Measurements from ENCODE around the gene CKAP2L.

DNA sequence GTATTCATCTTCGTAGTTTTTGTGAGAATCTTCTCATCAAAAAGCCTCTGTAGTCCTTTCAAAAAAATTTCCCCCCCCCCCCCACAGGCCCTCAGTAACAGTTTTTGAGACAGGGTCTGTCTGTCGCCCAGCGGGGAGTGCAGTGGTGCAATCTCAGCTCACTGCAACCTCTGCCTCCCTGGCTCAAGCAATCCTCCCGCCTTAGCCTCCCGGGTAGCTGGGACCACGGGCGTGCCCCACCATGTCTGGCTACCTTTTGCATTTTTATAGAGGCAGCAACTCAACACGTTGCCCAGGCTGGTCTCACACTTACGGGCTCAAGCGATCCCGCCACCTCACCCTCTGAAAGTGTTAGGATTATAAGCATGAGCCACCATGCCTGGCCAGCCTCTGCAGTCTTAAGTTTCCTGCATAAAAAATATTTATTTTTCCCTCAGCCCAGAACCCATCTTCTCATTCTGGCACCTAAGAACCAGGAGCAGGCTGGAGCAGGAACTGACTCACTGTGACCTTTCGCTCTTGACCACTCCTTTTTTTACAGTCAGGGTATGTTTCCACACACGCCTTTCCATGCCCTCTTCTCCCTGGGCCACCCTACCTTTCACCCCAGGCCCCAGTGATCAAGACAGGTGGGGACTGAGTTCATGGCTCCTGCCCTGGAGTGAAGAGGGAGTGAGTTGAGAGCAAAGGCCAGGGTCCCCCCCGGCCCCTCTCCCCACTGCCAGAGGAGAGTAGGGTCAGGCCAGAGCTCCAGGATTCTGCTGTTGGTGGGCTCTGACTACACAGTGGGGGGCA, 76.1 kb downstream of the CKAP2L start:
- TF ChIP-seq, protein P1, sequence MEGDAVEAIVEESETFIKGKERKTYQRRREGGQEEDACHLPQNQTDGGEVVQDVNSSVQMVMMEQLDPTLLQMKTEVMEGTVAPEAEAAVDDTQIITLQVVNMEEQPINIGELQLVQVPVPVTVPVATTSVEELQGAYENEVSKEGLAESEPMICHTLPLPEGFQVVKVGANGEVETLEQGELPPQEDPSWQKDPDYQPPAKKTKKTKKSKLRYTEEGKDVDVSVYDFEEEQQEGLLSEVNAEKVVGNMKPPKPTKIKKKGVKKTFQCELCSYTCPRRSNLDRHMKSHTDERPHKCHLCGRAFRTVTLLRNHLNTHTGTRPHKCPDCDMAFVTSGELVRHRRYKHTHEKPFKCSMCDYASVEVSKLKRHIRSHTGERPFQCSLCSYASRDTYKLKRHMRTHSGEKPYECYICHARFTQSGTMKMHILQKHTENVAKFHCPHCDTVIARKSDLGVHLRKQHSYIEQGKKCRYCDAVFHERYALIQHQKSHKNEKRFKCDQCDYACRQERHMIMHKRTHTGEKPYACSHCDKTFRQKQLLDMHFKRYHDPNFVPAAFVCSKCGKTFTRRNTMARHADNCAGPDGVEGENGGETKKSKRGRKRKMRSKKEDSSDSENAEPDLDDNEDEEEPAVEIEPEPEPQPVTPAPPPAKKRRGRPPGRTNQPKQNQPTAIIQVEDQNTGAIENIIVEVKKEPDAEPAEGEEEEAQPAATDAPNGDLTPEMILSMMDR (IDR thresholded peaks at IDR 0.05; ENCODE audit: low read length), result no peak
- TF ChIP-seq EZH2 (optimal IDR thresholded peaks at IDR 0.05; ENCODE audit: low read depth, low read length) (no peak), EZH2phosphoT487 (IDR thresholded peaks at IDR 0.05; ENCODE audit: low read length) (no peak)

Data from MM.1S (cell line).